HG03025 (cell line): ENCODE data around the gene EXD2.

ENCODE experiments used
- ATAC-seq: cut with Tn5 transposase; IDR thresholded peaks from one replicate; pipeline ENCODE4 v1.9.1; 2021; ENCODE audit warnings: mild to moderate bottlenecking, moderate library complexity; ENCODE audit not compliant: unreplicated experiment, low FRiP score

The EXD2 gene

GRCh38 chr14:69246331-69246730 lies 55.0 kb downstream of the EXD2 start:
- ATAC-seq, result no peak

- ATAC-seq, result no peak
Observed at GRCh38 chr14:69247676-69248440, 56.6 kb downstream of the EXD2 start.

- no peak for ATAC-seq
Observed at GRCh38 chr14:69249603-69250002, 58.3 kb downstream of the EXD2 start.

- no peak for ATAC-seq
Observed at GRCh38 chr14:69252851-69253250, 61.6 kb downstream of the EXD2 start.

- ATAC-seq, result no peak
Observed at GRCh38 chr14:69259168-69259526, 67.8 kb downstream of the EXD2 start.

- no peak for ATAC-seq
Observed at GRCh38 chr14:69259527-69260189, 68.4 kb downstream of the EXD2 start, which contains the start of gene GALNT16. GALNT16 (plus strand) TSS chr14:69260158; CDS start chr14:69260291, 133 bp downstream.

- no peak for ATAC-seq
Observed at GRCh38 chr14:69260190-69260860, 69.0 kb downstream of the EXD2 start.

- ATAC-seq, result no peak
Observed at GRCh38 chr14:69260861-69261564, 69.7 kb downstream of the EXD2 start.

- ATAC-seq, result no peak
Observed at GRCh38 chr14:69261761-69262331, 70.5 kb downstream of the EXD2 start.

- ATAC-seq, result no peak
Observed at GRCh38 chr14:69262516-69262915, 71.2 kb downstream of the EXD2 start.

- no peak for ATAC-seq
Observed at GRCh38 chr14:69263364-69263763, 72.1 kb downstream of the EXD2 start.

- no peak for ATAC-seq
Observed at GRCh38 chr14:69263771-69264170, 72.5 kb downstream of the EXD2 start.

- no peak for ATAC-seq
Observed at GRCh38 chr14:69266572-69267345, 75.5 kb downstream of the EXD2 start.

- no peak for ATAC-seq
Observed at GRCh38 chr14:69267492-69267891, 76.2 kb downstream of the EXD2 start.

- no peak for ATAC-seq
Observed at GRCh38 chr14:69268223-69268622, 76.9 kb downstream of the EXD2 start.

- no peak for ATAC-seq
Observed at GRCh38 chr14:69268763-69269162, 77.5 kb downstream of the EXD2 start.

- ATAC-seq, result no peak
Observed at GRCh38 chr14:69269381-69269780, 78.1 kb downstream of the EXD2 start.

- no peak for ATAC-seq
Observed at GRCh38 chr14:69270097-69270496, 78.8 kb downstream of the EXD2 start.

GRCh38 chr14:69270795-69271708 lies 79.8 kb downstream of the EXD2 start:
- no peak for ATAC-seq
